Body of pancreas (tissue), 4 donors: ENCODE data around the gene SYT13. TPM values are rescaled to one million over a fixed set of nuclear protein-coding genes. Genes with fewer than 3 reads are reported as not detected.

Experiments used
- ATAC-seq: fragments of 150-250 bp; one replicate; pipeline ENCODE4 v1.9.1; 2016
- DNase-seq, 4 donors: peaks; one replicate each; pipeline ENCODE4 v3.0.0-alpha.2; 2019
- H3K27ac ChIP-seq, 4 donors: fragments of 200-600 bp; sonication (generic); 1 replicate in 3 of 4; 2 replicates in 1 of 4; pipeline versions ENCODE4 v1.5.1 to v1.6.1; 2016 to 2019; ENCODE audit warnings: mild to moderate bottlenecking in 1 of 4, mixed read lengths in 1 of 4, moderate library complexity in 1 of 4
- H3K27me3 ChIP-seq, 2 donors: fragments of 200-600 bp; sonication (generic); one replicate each; pipeline ENCODE4 v1.6.0; 2016; ENCODE audit warnings: mild to moderate bottlenecking in 1 of 2
- H3K36me3 ChIP-seq, 2 donors: fragments of 200-600 bp; sonication (generic); replicated peaks in 1 of 2; 2 replicates each; pipeline ENCODE4 v1.5.1; 2016; ENCODE audit warnings: low read depth in 2 of 2; ENCODE audit not compliant: insufficient read depth in 1 of 2
- H3K4me1 ChIP-seq: fragments of 200-600 bp; sonication (generic); one replicate; pipeline ENCODE4 v1.6.0; 2016
- H3K4me3 ChIP-seq, 2 donors: fragments of 200-600 bp; sonication (generic); 1 replicate in 1 of 2; 2 replicates in 1 of 2; pipeline ENCODE4 v1.5.1; 2016 to 2019
- H3K9me3 ChIP-seq, 3 donors: fragments of 200-600 bp; sonication (generic); 1 replicate in 2 of 3; 2 replicates in 1 of 3; pipeline ENCODE4 v1.5.1; 2016
- POLR2A ChIP-seq, 3 donors: fragments of 450-650 bp; IDR thresholded peaks; one replicate each; pipeline ENCODE4 v1.6.1; 2016; ENCODE audit warnings: antibody characterized with exemption in 3 of 3, mild to moderate bottlenecking in 2 of 3
- WGBS, 2 donors: methylation state at CpG; one replicate each; pipeline ENCODE4 v1.1.5; 2017; 5-methylcytosine and 5-hydroxymethylcytosine counted together
- intact Hi-C: fragments of 100-400 bp; cut with DNase I; formaldehyde crosslinking; loops from one replicate; pipeline ENCODE4 v1.15.1; 2023
- total RNA-seq, 2 donors: library from RNA; depleted of rRNA; stranded (reverse); fragments of >200 nt; gene quantifications; one replicate each; pipeline ENCODE4 v1.1.0, GENCODE V29; 2016
- TF ChIP-seq, protein P1 (sequence below), 7 experiments: fragments of 450-650 bp in 4 of 7; fragments of 200-600 bp in 3 of 7; sonication (generic) in 3 of 7; IDR thresholded peaks; one replicate each; pipeline ENCODE4 v1.5.1; 2016 to 2019; ENCODE audit warnings: antibody characterized with exemption in 7 of 7

The SYT13 gene
- total RNA-seq, 2 donors from 2014 or later: 6.7 to 9.9 TPM

DNA sequence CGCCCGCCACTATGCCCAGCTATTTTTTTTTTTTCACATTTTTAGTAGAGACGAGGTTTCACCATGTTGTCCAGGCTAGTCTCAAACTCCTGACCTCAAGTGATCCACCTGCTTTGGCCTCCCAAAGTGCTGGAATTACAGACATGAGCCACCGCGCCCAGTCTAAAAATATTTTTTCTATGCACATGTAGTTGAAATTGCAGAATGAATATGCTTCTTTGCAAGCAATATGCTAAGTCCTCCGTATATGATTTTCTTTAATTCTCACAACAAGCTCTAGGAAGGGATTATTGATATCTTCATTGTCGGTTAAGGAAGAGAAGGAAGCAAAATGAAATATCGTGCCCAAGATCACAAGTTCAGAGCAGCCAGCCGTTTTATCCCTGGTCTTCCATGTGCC is 30.1 kb upstream of the SYT13 start:
- Histone ChIP-seq H3K4me1 (no peaks in the 10 kb centered on the region), H3K9me3 (no peaks in the 10 kb centered on the region), H3K27ac (no peak overlapping the region), H3K36me3 (no peaks in the 10 kb centered on the region), H3K27me3 (peaks cover 0 to 5% of the 10 kb centered on the region in 2 donors), H3K4me3 (no peak overlapping the region)
- DNase-seq (no peak), ATAC-seq (no peak)
- no peak for TF ChIP-seq POLR2A (IDR thresholded peaks at IDR 0.05)
- TF ChIP-seq, protein P1, sequence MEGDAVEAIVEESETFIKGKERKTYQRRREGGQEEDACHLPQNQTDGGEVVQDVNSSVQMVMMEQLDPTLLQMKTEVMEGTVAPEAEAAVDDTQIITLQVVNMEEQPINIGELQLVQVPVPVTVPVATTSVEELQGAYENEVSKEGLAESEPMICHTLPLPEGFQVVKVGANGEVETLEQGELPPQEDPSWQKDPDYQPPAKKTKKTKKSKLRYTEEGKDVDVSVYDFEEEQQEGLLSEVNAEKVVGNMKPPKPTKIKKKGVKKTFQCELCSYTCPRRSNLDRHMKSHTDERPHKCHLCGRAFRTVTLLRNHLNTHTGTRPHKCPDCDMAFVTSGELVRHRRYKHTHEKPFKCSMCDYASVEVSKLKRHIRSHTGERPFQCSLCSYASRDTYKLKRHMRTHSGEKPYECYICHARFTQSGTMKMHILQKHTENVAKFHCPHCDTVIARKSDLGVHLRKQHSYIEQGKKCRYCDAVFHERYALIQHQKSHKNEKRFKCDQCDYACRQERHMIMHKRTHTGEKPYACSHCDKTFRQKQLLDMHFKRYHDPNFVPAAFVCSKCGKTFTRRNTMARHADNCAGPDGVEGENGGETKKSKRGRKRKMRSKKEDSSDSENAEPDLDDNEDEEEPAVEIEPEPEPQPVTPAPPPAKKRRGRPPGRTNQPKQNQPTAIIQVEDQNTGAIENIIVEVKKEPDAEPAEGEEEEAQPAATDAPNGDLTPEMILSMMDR (IDR thresholded peaks at IDR 0.05): no peak
- intact Hi-C loops: no loop called here
- WGBS, 2 donors: 81 to 85% methylated on average over 9 of the region's 9 CpGs

DNA sequence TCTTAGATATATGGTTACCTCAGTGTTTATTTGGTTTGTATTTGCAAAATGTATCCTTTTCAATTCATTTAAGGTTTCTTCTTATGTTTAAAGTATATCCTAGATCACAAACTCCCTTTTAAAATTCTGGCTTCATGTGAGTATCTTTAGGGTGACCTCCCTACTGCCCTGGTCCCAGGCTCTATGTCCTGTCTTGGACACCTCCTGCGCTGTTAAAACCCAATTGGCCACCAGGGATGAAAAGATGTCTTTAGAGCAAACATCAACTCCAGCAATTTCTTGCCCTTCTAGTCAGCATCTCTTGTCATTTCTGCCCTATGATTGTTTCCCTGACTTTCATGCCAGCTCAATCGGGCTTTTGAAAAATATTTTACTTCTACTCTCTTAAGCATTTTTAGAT is 28.8 kb upstream of the SYT13 start:
- DNase-seq (no peak), ATAC-seq (no peak)
- WGBS, 2 donors: 86 to 92% methylated on average over 2 of the region's 2 CpGs
- Histone ChIP-seq H3K9me3 (no peaks in the 10 kb centered on the region), H3K4me1 (no peaks in the 10 kb centered on the region), H3K4me3 (no peak overlapping the region), H3K27me3 (peaks cover 0 to 5% of the 10 kb centered on the region in 2 donors), H3K36me3 (no peaks in the 10 kb centered on the region), H3K27ac (no peak overlapping the region)
- TF ChIP-seq, protein P1 (IDR thresholded peaks at IDR 0.05): no peak
- no peak for TF ChIP-seq POLR2A (IDR thresholded peaks at IDR 0.05)
- intact Hi-C loops: no loop called here

DNA sequence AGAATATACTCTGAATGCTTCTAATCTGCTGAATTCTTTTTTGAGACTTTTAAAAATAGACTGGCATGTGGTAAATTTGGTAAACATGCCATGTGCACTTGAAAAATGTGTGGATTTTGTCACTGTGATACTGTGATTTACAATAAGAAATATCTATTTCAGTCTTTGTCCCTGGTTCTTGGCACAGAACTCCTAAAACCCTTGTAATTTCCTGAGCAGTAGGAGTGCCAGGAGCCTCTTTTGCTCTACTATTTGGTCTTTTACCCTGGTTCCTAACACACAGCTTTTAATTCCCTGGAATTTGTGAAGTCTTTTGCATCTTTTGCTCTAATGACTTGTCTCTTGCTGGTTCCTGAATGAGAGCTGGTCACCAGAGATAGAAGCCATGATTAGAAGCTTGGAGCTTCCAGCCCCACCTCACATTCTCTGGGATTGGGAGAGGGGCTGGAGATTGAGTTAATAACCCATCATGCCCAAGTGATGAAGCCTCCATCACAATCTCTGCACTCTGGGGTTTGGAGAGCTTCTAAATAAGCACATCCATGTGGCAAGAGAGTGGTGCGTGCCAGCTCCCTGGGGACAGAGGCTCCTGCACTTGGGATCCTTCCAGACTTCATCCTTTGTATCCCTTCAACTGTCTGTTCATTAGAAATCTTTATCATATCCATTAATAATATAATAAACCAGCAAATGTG is 27.2 kb upstream of the SYT13 start:
- TF ChIP-seq POLR2A (IDR thresholded peaks at IDR 0.05): no peak
- TF ChIP-seq, protein P1 (IDR thresholded peaks at IDR 0.05): no peak
- WGBS, 2 donors: 94 to 95% methylated on average over 1 of the region's 1 CpG
- intact Hi-C loops: no loop called here

DNA sequence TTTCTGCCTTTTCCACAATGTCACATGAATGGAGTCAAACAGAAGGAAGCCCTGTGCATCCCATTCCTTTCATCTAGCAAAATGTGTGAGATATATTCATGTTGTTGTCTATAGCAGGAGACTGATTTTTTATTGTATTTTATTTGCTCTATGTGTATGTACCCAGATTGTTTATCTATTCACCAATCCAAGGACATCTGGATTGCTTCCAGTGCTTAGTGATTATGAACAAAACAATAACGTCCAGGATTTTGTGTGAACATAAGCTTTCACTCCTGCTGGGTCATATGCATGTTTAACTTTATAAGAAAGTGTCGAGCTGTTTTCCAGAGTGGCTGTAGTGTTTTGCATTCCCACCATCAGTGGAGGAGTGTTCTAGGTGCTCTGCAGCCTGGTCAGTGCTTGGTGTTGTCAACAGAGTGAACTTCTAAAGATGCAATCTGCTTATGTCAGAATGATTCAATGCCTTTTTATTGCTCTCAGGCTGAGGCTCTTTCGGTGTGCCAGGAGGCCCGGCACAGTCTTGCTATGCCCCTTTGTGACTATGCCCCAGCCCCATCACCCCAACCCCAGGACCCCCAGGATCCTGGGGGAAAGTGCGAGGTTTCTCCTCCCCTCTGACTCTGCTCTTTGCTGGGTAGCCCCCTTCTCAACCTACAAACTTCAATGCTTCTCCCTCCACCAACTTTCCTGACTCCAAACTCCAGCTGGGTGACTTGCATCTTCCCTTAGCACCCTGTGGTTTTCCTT is 19.9 kb upstream of the SYT13 start:
- Histone ChIP-seq H3K4me3 (no peak overlapping the region), H3K36me3 (no peaks in the 10 kb centered on the region), H3K27ac (no peak overlapping the region), H3K27me3 (no peaks in the 10 kb centered on the region), H3K4me1 (no peaks in the 10 kb centered on the region), H3K9me3 (no peaks in the 10 kb centered on the region)
- no peak for ATAC-seq
- DNase-seq: no peak
- TF ChIP-seq POLR2A (IDR thresholded peaks at IDR 0.05): no peak
- TF ChIP-seq, protein P1 (IDR thresholded peaks at IDR 0.05): no peak
- intact Hi-C loops: no loop called here
- 28 to 32% methylated on average over 5 of the region's 5 CpGs for WGBS, 2 donors

More for the DNA sequence above, 27.2 kb upstream of the SYT13 start:
- H3K9me3 ChIP-seq: no peaks in the 10 kb centered on the region
- peaks cover 0 to 5% of the 10 kb centered on the region in 2 donors for H3K27me3 ChIP-seq
- no peak for DNase-seq
- no peak overlapping the region for H3K27ac ChIP-seq
- no peaks in the 10 kb centered on the region for H3K36me3 ChIP-seq
- H3K4me3 ChIP-seq: no peak overlapping the region
- ATAC-seq: no peak
- H3K4me1 ChIP-seq: no peaks in the 10 kb centered on the region
